ENCODE data around the gene CCER1.

The CCER1 gene

DNA sequence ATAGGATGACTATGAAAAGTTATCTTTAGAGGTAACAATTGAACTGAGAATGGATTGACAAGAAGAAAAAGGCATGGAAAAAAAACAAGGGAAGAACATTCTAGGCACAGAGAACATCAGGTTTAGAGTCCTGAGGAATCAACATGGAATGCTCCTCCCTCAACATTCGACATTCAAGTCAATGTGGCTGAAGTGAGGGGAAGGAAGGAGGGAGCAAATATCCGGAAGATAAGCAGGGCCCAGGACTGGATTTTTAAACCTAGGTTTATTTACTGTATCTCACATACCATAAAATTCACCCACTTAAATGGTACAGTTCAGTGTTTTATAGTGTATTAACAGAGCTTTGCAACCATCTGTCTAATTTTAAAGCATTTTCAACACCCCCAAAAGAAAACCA lies 9.6 kb upstream of the CCER1 start:
- no peak for DNase-seq

GRCh38 chr12:90963946-90964345 lies 9.0 kb upstream of the CCER1 start:
- DNase-seq, result no peak

- DNase-seq, result no peak
These were observed 6.2 kb upstream of the CCER1 start for GRCh38 chr12:90961154-90961553.

DNA sequence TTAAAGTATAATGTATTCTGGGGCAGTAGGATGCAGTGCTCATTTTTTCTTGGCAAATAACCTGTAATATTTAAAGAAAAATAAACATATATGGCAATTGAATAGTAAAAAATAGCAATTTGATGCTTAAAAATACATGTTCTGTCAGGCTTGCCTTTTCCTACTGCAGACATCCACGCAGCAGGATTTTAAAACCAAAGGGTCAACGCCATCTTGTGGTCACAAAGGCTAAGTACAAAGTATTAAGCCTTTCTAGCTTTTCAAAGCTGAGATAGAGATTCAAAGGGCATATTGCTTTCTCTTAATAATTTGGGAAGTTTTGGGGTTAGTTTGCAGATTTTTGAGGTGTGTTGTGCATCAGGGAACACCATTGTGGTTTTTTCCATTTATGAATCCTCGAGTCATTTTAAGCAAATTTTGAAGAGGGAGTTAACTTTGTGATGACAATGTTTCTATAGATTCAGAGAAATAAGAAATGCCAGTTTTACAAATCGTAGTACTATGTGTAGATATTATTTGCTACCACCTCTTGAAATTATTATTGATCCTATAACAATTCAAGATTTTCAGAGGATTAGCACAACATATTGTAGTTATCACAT lies 4.7 kb upstream of the CCER1 start:
- DNase-seq, result peak; percentile 2

GRCh38 chr12:90959032-90959431 lies 4.1 kb upstream of the CCER1 start:
- no peak for DNase-seq

DNA sequence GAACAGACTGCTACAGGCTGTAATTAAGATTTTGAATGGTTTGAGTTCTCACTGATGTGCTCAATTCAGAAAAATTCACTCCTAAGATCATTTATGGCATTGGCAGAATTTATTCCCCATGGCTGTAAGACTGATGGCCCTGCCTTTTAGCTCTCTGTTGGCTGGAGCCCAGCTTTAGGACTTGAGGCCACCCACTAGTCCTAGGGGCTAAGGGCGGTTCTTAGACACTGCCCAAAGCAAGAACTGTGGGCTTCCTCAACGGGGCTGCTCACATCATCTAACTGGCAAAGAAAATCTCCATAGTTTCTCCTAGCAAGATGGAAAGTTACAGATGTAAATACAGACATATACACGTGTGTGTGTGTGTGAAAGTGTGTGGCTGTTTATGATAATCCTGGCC lies 3.4 kb upstream of the CCER1 start:
- no peak for DNase-seq

DNA sequence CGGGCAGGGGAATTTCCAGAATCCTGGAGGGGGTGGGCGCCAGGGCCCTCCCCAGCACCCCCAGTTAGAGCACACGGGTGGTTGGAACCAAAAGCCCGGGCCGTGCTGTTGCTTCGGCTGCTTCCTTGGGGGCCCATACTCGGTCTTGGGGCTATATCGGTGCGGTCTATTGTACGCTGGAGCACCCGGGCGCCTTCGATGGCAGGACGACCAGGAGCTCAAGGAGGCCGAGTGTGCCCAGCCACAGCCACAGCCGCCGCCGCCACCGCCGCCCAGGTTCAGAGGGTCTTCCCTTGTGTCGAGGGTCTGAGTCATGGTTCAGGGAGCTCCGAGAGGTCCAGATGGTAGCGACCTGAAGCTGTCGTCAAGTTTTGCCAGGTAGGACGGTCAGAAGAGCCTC lies 548 bp downstream of the CCER1 start:
- DNase-seq, result no peak

- no peak for DNase-seq
These were observed 987 bp downstream of the CCER1 start for GRCh38 chr12:90953956-90954421.

GRCh38 chr12:90951432-90952105 lies 3.4 kb downstream of the CCER1 start:
- DNase-seq, result no peak

GRCh38 chr12:90947869-90948268 lies 7.1 kb downstream of the CCER1 start:
- no peak for DNase-seq

GRCh38 chr12:90945070-90945649 lies 9.8 kb downstream of the CCER1 start:
- peak; percentile 6 for DNase-seq

GRCh38 chr12:90943255-90943654 lies 11.7 kb downstream of the CCER1 start:
- DNase-seq, result no peak

DNA sequence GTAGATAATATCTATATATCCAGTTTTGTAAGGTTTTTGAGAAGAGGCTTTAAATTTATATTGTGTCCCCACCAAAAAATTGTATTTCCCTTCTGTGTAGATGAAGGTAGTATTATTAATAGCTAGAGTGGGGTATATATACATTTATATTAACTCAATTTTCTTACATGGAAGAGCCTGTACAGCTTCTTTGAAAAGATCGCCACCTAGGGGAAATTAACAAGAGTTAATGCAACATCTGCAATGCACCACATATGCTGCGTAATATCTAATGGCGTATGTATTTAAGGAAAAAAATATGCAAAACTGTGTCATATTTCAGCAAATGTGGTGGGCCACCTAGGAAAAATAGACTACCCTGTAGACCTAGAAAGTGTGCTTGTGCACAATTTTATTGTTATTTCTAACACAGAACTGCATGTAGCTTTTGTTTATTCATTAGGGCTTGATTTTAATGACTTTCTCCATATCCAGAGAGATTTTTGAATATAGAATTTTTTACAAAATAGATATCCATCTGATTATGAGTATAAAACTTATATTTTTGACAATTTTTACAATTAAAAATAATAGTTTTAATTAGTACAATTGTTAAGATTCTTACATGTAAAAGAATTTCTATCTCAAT lies 14.0 kb downstream of the CCER1 start:
- DNase-seq, result peak; percentile 10

GRCh38 chr12:90939382-90939781 lies 15.6 kb downstream of the CCER1 start:
- DNase-seq, result no peak

DNA sequence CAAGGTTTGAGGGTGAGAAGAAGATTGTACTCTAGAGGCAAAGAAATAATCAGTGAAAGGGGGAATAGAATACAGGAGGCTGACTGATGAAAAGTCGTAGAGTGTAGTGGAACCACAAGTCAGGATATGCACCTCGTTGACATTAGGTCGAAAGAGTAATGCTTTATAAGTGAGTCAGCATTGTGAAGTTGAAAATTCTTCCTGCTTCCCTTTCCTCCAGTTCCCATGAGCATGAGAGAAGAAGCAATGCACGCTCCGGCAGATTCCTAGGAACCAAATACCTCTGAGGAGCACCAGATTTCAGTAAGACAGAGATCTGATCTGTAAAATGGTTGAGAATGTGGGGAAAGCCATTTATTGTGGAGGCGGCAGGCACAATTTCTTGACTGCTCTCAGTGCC lies 16.5 kb downstream of the CCER1 start:
- DNase-seq, result no peak

DNA sequence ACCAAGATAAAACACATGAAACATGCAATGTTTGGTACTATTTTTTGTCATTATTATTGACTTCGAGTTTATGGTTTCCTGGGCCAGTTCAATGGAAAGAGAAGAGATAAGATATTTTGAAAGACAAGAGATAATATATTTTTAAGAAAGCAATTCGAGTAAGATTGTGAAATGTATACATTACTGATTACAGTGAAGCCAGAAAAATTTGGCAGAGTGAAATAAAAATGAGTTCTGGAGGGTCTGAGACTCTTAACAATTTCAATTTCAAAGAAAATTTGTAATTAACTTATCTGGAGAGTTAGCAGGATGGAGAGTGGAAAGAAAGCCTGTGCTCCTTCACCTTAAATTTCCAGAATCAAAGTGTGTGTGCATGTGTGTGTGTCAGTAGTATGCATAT lies 17.3 kb downstream of the CCER1 start:
- no peak for DNase-seq

DNA sequence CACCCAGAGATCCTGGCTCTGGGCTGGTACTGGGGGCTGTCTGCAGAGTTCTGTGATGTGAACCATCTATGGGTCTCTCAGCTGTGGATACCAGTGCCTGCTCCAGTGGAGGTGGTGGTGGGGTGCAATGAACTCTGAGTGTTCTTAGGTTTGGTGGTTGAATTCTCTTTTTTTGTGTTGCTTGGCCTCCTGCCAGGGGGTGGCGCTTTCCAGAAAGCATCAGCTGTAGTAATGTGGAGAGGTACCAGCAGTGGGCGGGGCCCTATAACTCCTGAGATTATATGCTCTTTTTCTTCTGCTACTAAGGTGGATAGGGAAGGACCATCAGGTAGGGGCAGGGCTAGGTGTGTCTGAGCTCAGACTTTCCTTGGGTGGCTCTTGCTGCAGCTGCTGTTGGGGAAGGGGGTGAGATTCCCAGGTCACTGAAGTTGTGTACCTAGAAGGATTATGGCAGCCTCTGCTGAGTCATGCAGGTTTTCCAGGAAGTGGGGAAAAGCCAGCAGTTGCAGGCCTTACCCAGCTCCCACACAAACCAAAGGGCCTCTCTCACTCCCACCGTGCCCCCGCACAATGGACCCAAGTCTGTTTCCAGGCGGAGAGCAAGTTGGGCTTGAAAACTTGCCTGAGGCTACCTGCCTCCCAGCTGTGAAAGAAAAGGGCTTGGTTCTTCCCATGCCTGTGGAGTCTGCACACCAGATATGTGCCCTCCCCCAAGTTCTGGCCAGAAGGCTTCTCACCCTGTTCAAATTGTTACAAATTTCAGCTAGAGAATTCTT lies 18.6 kb downstream of the CCER1 start:
- DNase-seq, result no peak

DNA sequence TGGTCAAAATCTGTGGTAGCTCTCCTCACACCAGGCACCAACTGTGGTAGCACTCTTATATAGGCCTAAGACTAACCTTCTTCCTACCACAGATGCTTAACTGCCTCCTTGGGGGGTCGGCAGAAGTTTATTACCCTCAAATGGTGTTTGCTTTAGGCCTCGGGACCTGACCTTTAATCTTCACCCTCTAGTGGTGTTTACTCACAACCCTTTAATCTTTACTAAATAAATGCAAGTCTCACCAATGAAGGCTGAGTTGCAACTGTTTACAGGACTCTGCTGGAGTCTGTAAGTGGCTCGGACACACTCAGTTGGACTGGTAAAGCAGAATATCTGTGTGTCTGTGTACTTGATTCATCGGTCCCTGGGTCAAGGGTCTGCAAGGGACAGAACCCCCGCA lies 29.4 kb downstream of the CCER1 start:
- no peak for DNase-seq

DNA sequence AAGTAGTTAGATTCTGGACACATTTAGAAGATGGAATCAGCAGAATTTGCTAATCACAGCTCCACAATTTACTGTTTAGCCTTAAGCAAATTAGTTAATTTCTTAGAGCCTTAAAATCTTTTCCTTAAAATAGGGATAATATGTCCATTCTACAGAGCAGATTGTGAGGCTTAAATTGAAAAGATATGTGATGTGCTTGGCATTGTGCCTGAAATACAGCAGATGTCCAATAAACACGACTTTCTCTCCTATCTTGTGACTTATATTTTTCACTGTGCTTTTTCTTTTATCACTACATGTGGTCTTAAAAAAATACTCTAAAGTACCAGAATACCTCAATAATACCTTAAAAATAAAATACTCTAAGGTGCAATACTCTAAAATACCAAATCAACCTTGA lies 30.6 kb downstream of the CCER1 start:
- DNase-seq, result no peak

GRCh38 chr12:90922145-90922627 lies 32.8 kb downstream of the CCER1 start:
- DNase-seq, result no peak

- no peak for DNase-seq
These were observed 33.4 kb downstream of the CCER1 start for GRCh38 chr12:90921536-90921935.

DNA sequence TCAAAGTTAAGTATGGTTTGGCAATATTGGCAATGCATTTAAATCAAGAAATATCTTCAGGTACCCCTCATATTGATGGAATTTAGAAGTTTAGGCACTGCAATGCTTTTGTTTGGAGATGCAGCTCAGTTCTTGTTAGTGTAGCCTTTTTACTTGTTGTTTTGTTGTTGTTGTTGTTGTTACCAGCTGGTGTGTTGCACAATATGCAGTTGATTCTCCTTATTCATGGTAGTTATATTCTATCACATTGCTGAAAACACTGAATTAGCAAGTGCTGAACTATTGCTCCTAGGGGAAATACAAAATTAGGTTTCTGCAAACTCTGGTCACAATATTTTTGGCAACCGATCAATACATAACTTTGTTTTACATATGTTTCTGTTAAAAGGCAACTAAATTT lies 34.8 kb downstream of the CCER1 start:
- DNase-seq, result no peak

GRCh38 chr12:90917431-90917830 lies 37.5 kb downstream of the CCER1 start:
- no peak for DNase-seq

Measured in NCI-H1436 (cell line).